Measurements from ENCODE around the gene FAM227B. TPM values are rescaled to one million over a fixed set of nuclear protein-coding genes. Genes with fewer than 3 reads are reported as not detected.
"Not testable (repeated sequence)": the region's sequence is repeated elsewhere in the genome, so short reads cannot be mapped to it uniquely, and the experiment has no call there.

The FAM227B gene
- total RNA-seq, 1 experiment from 2014 or later = 2.3 TPM

GRCh38 chr15:49471248-49471647, 149.4 kb downstream of the FAM227B start:
- H3K4me3 Mint-ChIP-seq (ENCODE audit: unreplicated experiment); H3K4me1 Mint-ChIP-seq (ENCODE audit: low read depth, unreplicated experiment); H3K27me3 ChIP-seq (replicated peaks; ENCODE audit: control insufficient read depth, insufficient read depth, low read length); H3K27me3 Mint-ChIP-seq (ENCODE audit: insufficient read depth, unreplicated experiment); H3K36me3 ChIP-seq (ENCODE audit: control insufficient read depth, insufficient read depth, low read length); H3K9me3 Mint-ChIP-seq (ENCODE audit: unreplicated experiment); BruUV-seq (replicated peaks); POLR2A ChIA-PET; H3K9me3 ChIP-seq; H3K4me3 ChIP-seq (ENCODE audit: low read depth, low read length); H3K4me1 ChIP-seq; H3K36me3 Mint-ChIP-seq (ENCODE audit: insufficient read depth, unreplicated experiment); H3K27ac Mint-ChIP-seq (ENCODE audit: unreplicated experiment): not testable (repeated sequence)
- intact Hi-C loops (cut with micrococcal nuclease; ENCODE audit: unreplicated experiment) = loop anchor here (2.0 to 10.0 kb wide), 2 partner anchors 362 to 534 kb away; no protein-coding TSS in a partner anchor
- CTCF ChIA-PET = interaction anchor here (0.7 kb wide), 1 partner anchor 132 kb away, joined by 4 read pairs; no protein-coding TSS in a partner anchor
- peak in 1 of 2 experiments; percentile 24 for DNase-seq
- peak; percentile 40 for TF ChIP-seq CTCF (IDR thresholded peaks at IDR 0.05; ENCODE audit: insufficient read depth in 1 of 2, low read depth in 1 of 2, low read length in 1 of 2, severe bottlenecking in 1 of 2, unreplicated experiment in 1 of 2)

GRCh38 chr15:49468481-49468839, 152.2 kb downstream of the FAM227B start:
- no peaks in the 10 kb centered on the region for H3K27me3 ChIP-seq (replicated peaks; ENCODE audit: control insufficient read depth, insufficient read depth, low read length)
- intact Hi-C loops (cut with micrococcal nuclease; ENCODE audit: unreplicated experiment) = no loop called here
- Mint-ChIP-seq H3K9me3 (ENCODE audit: unreplicated experiment) (no peaks in the 10 kb centered on the region), H3K27me3 (ENCODE audit: insufficient read depth, unreplicated experiment) (peaks cover 8% of the 10 kb centered on the region), H3K36me3 (ENCODE audit: insufficient read depth, unreplicated experiment) (no peaks in the 10 kb centered on the region), H3K27ac (ENCODE audit: unreplicated experiment) (no peak overlapping the region), H3K4me1 (ENCODE audit: low read depth, unreplicated experiment) (no peaks in the 10 kb centered on the region), H3K4me3 (ENCODE audit: unreplicated experiment) (no peak overlapping the region)
- no peak for DNase-seq
- ChIA-PET POLR2A (no interaction called here), CTCF (no interaction called here)
- no peaks in the 10 kb centered on the region; the same call in 1 of the 2 replicates for H3K9me3 ChIP-seq
- no peaks in the 10 kb centered on the region for H3K36me3 ChIP-seq (ENCODE audit: control insufficient read depth, insufficient read depth, low read length)
- no peaks in the 10 kb centered on the region; the same call in 1 of the 2 replicates for H3K4me1 ChIP-seq
- no peak overlapping the region for H3K4me3 ChIP-seq (ENCODE audit: low read depth, low read length)
- no peak for TF ChIP-seq CTCF (IDR thresholded peaks at IDR 0.05; ENCODE audit: insufficient read depth in 1 of 2, low read depth in 1 of 2, low read length in 1 of 2, severe bottlenecking in 1 of 2, unreplicated experiment in 1 of 2)
- BruUV-seq (replicated peaks) = no TSS peak

- intact Hi-C loops (cut with micrococcal nuclease; ENCODE audit: unreplicated experiment) = no loop called here
- Mint-ChIP-seq H3K27ac (ENCODE audit: unreplicated experiment) (no peak overlapping the region), H3K4me3 (ENCODE audit: unreplicated experiment) (no peak overlapping the region), H3K36me3 (ENCODE audit: insufficient read depth, unreplicated experiment) (no peaks in the 10 kb centered on the region), H3K9me3 (ENCODE audit: unreplicated experiment) (no peaks in the 10 kb centered on the region), H3K27me3 (ENCODE audit: insufficient read depth, unreplicated experiment) (peaks cover 8% of the 10 kb centered on the region), H3K4me1 (ENCODE audit: low read depth, unreplicated experiment) (no peaks in the 10 kb centered on the region)
- CTCF ChIA-PET = no interaction called here
- Histone ChIP-seq H3K9me3 (no peaks in the 10 kb centered on the region; the same call in 1 of the 2 replicates), H3K4me1 (no peaks in the 10 kb centered on the region; the same call in 1 of the 2 replicates), H3K4me3 (ENCODE audit: low read depth, low read length) (no peak overlapping the region), H3K27me3 (replicated peaks; ENCODE audit: control insufficient read depth, insufficient read depth, low read length) (no peaks in the 10 kb centered on the region), H3K36me3 (ENCODE audit: control insufficient read depth, insufficient read depth, low read length) (no peaks in the 10 kb centered on the region)
- TF ChIP-seq CTCF (IDR thresholded peaks at IDR 0.05; ENCODE audit: insufficient read depth in 1 of 2, low read depth in 1 of 2, low read length in 1 of 2, severe bottlenecking in 1 of 2, unreplicated experiment in 1 of 2) = no peak
- POLR2A ChIA-PET = no interaction called here
- DNase-seq = no peak
- BruUV-seq (replicated peaks) = no TSS peak
These were observed 152.7 kb downstream of the FAM227B start for GRCh38 chr15:49467746-49468480.

Data from Caco-2 (cell line).